SK-N-SH treated with all-trans-retinoic acid at 6 μM for 48 hours (cell line): ENCODE results near the gene IGF1R.

ENCODE experiments used
- ATAC-seq: fragments of 200-7000 bp; cut with Tn5 transposase; 3 replicates; pipeline ENCODE4 v1.9.1; 2020; ENCODE audit warnings: mild to moderate bottlenecking, moderate library complexity
- ARNTL ChIP-seq: fragments of 450-650 bp; formaldehyde crosslinking; IDR thresholded peaks from 2 replicates; pipeline ENCODE4 v1.5.0; 2020; ENCODE audit warnings: low read depth, mild to moderate bottlenecking, moderate library complexity, borderline replicate concordance
- CSDC2 ChIP-seq: fragments of 250-450 bp; sonication (Bioruptor Pico); IDR thresholded peaks from 2 replicates; pipeline ENCODE4 v1.5.0; 2020; ENCODE audit warnings: mild to moderate bottlenecking, moderate library complexity
- ESRRG ChIP-seq: fragments of 250-450 bp; sonication (Bioruptor Pico); IDR thresholded peaks from 2 replicates; pipeline ENCODE4 v1.6.1; 2021; ENCODE audit warnings: mild to moderate bottlenecking
- GLIS3 ChIP-seq: fragments of 250-450 bp; sonication (Bioruptor Pico); IDR thresholded peaks from 2 replicates; pipeline ENCODE4 v1.5.0; 2020; ENCODE audit warnings: mild to moderate bottlenecking, moderate library complexity
- OSR1 ChIP-seq: fragments of 250-450 bp; sonication (Bioruptor Pico); IDR thresholded peaks from 2 replicates; pipeline ENCODE4 v1.8.0; 2022; ENCODE audit warnings: moderate library complexity, mild to moderate bottlenecking, inconsistent platforms
- PATZ1 ChIP-seq: fragments of 250-450 bp; sonication (Bioruptor Pico); IDR thresholded peaks from 2 replicates; pipeline ENCODE4 v1.8.0; 2020; ENCODE audit warnings: mild to moderate bottlenecking, moderate library complexity, borderline replicate concordance
- POU6F1 ChIP-seq: fragments of 250-450 bp; sonication (Bioruptor Pico); IDR thresholded peaks from 2 replicates; pipeline ENCODE4 v1.8.0; 2021; ENCODE audit warnings: low read depth, mild to moderate bottlenecking, moderate library complexity, borderline replicate concordance
- PPARA ChIP-seq: fragments of 250-450 bp; sonication (Bioruptor Pico); IDR thresholded peaks from 2 replicates; pipeline ENCODE4 v1.5.0; 2020; ENCODE audit warnings: mild to moderate bottlenecking, borderline replicate concordance
- SNAI2 ChIP-seq: fragments of 250-450 bp; sonication (Bioruptor Pico); IDR thresholded peaks from 2 replicates; pipeline ENCODE4 v1.5.0; 2020; ENCODE audit warnings: mild to moderate bottlenecking, moderate library complexity
- TCF4 ChIP-seq: fragments of 250-450 bp; sonication (Bioruptor Pico); IDR thresholded peaks from 2 replicates; pipeline ENCODE4 v1.8.0; 2021; ENCODE audit warnings: mild to moderate bottlenecking, moderate library complexity, borderline replicate concordance
- TOX ChIP-seq: fragments of 250-450 bp; sonication (Bioruptor Pico); IDR thresholded peaks from 2 replicates; pipeline ENCODE4 v1.8.0; 2021; ENCODE audit warnings: mild to moderate bottlenecking, moderate library complexity, borderline replicate concordance
- ZC3H10 ChIP-seq: fragments of 250-450 bp; sonication (Bioruptor Pico); IDR thresholded peaks from 2 replicates; pipeline ENCODE4 v1.5.1; 2021; ENCODE audit warnings: mild to moderate bottlenecking, moderate library complexity
- ZFP3 ChIP-seq: fragments of 250-450 bp; sonication (Bioruptor Pico); IDR thresholded peaks from 2 replicates; pipeline ENCODE4 v1.5.0; 2020; ENCODE audit warnings: mild to moderate bottlenecking, moderate library complexity
- ZFP30 ChIP-seq: fragments of 450-650 bp; formaldehyde crosslinking; IDR thresholded peaks from 2 replicates; pipeline ENCODE4 v1.5.0; 2022; ENCODE audit warnings: mild to moderate bottlenecking, moderate library complexity
- ZNF70 ChIP-seq: fragments of 450-650 bp; formaldehyde crosslinking; IDR thresholded peaks from 2 replicates; pipeline ENCODE4 v1.5.0; 2020; ENCODE audit warnings: mild to moderate bottlenecking, moderate library complexity
- ZNF8 ChIP-seq: fragments of 450-650 bp; formaldehyde crosslinking; IDR thresholded peaks from 2 replicates; pipeline ENCODE4 v1.5.0; 2020; ENCODE audit warnings: mild to moderate bottlenecking, moderate library complexity
- TF ChIP-seq, protein P1 (sequence below): fragments of 250-450 bp; sonication (Bioruptor Pico); IDR thresholded peaks from 2 replicates; pipeline ENCODE4 v1.5.0; 2020; ENCODE audit warnings: mild to moderate bottlenecking, moderate library complexity
- TF ChIP-seq, protein P2 (sequence below): fragments of 250-450 bp; sonication (Bioruptor Pico); IDR thresholded peaks from 2 replicates; pipeline ENCODE4 v1.5.1; 2021; ENCODE audit warnings: mild to moderate bottlenecking, moderate library complexity
- TF ChIP-seq, protein P3 (sequence below): fragments of 250-450 bp; sonication (Bioruptor Pico); IDR thresholded peaks from 2 replicates; pipeline ENCODE4 v1.5.1; 2020; ENCODE audit warnings: low read depth, mild to moderate bottlenecking, moderate library complexity

The IGF1R gene

GRCh38 chr15:98754657-98755022, 106.3 kb downstream of the IGF1R start (continued):
- TF ChIP-seq, protein P1, sequence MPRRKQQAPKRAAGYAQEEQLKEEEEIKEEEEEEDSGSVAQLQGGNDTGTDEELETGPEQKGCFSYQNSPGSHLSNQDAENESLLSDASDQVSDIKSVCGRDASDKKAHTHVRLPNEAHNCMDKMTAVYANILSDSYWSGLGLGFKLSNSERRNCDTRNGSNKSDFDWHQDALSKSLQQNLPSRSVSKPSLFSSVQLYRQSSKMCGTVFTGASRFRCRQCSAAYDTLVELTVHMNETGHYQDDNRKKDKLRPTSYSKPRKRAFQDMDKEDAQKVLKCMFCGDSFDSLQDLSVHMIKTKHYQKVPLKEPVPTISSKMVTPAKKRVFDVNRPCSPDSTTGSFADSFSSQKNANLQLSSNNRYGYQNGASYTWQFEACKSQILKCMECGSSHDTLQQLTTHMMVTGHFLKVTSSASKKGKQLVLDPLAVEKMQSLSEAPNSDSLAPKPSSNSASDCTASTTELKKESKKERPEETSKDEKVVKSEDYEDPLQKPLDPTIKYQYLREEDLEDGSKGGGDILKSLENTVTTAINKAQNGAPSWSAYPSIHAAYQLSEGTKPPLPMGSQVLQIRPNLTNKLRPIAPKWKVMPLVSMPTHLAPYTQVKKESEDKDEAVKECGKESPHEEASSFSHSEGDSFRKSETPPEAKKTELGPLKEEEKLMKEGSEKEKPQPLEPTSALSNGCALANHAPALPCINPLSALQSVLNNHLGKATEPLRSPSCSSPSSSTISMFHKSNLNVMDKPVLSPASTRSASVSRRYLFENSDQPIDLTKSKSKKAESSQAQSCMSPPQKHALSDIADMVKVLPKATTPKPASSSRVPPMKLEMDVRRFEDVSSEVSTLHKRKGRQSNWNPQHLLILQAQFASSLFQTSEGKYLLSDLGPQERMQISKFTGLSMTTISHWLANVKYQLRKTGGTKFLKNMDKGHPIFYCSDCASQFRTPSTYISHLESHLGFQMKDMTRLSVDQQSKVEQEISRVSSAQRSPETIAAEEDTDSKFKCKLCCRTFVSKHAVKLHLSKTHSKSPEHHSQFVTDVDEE (CRISPR knock-in tag) = no peak
- no peak for TF ChIP-seq ZFP3
- TF ChIP-seq ZNF8 = no peak
- TF ChIP-seq POU6F1 = no peak
- TF ChIP-seq ARNTL (CRISPR knock-in tag) = no peak
- TF ChIP-seq, all 23 proteins: peak for 0

GRCh38 chr15:98755138-98755537, 106.8 kb downstream of the IGF1R start:
- TF ChIP-seq ZFP3 = 0 out of 2 replicates have a peak, but pooled peaks have one; percentile 16
- no peak for TF ChIP-seq ZNF70 (CRISPR knock-in tag)
- ATAC-seq = peak; percentile 40

DNA sequence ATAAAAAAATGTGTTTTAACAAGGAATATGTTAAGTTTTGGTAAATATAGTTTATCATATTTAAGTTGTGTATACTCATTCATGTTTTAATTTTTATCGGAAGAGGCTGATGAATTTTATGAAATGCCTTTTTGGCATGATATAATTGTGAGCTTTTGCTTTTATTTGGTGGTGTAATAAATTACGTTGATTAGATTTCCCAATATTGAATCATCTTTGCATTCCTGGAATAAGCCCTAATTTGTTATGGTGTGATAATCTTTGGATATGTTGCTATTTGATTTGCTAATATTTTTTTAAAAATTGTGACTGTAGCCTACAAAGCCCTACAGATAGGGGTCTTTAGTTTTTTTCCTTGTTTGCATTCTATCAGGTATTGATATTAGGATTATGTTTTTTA, 107.4 kb downstream of the IGF1R start:
- TF ChIP-seq ZC3H10 (no peak), PATZ1 (no peak), ESRRG (no peak), ZNF70 (CRISPR knock-in tag) (no peak), ZFP30 (no peak), PPARA (CRISPR knock-in tag) (no peak), GLIS3 (CRISPR knock-in tag) (no peak), TOX (CRISPR knock-in tag) (no peak)
- TF ChIP-seq, protein P2, sequence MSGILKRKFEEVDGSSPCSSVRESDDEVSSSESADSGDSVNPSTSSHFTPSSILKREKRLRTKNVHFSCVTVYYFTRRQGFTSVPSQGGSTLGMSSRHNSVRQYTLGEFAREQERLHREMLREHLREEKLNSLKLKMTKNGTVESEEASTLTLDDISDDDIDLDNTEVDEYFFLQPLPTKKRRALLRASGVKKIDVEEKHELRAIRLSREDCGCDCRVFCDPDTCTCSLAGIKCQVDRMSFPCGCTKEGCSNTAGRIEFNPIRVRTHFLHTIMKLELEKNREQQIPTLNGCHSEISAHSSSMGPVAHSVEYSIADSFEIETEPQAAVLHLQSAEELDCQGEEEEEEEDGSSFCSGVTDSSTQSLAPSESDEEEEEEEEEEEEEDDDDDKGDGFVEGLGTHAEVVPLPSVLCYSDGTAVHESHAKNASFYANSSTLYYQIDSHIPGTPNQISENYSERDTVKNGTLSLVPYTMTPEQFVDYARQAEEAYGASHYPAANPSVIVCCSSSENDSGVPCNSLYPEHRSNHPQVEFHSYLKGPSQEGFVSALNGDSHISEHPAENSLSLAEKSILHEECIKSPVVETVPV (CRISPR knock-in tag) = no peak
- no peak for ATAC-seq

DNA sequence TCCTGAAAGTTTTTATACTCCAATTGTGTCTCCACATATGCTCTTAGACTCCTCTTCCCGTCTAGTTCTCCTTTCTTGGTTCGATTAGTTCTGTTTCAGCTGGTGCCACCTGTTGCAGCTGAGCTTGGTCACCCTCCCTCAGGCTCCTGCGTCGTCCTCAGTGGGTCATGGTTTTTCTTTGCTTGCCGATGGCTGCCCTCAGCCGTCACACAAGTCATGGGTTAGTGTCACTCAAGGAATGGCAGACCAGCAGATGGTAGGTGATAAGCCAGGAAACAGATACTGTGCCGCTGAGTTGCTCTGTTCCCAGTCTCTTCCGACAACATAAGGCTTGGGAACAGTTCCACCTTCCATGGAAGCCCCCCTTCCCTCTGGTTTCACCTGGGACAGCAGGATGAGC, 109.9 kb downstream of the IGF1R start:
- TF ChIP-seq, protein P3, sequence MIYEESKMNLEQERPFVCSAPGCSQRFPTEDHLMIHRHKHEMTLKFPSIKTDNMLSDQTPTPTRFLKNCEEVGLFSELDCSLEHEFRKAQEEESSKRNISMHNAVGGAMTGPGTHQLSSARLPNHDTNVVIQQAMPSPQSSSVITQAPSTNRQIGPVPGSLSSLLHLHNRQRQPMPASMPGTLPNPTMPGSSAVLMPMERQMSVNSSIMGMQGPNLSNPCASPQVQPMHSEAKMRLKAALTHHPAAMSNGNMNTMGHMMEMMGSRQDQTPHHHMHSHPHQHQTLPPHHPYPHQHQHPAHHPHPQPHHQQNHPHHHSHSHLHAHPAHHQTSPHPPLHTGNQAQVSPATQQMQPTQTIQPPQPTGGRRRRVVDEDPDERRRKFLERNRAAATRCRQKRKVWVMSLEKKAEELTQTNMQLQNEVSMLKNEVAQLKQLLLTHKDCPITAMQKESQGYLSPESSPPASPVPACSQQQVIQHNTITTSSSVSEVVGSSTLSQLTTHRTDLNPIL = no peak
- no peak for TF ChIP-seq GLIS3 (CRISPR knock-in tag)
- TF ChIP-seq CSDC2 (CRISPR knock-in tag) = no peak
- no peak for TF ChIP-seq OSR1
- no peak for TF ChIP-seq ZFP30
- TF ChIP-seq, protein P1 (CRISPR knock-in tag) = no peak
- no peak for TF ChIP-seq ZC3H10
- no peak for TF ChIP-seq ARNTL (CRISPR knock-in tag)
- TF ChIP-seq PATZ1 = no peak
- TF ChIP-seq PPARA (CRISPR knock-in tag) = no peak
- TF ChIP-seq TCF4 = no peak
- TF ChIP-seq SNAI2 = no peak
- no peak for ATAC-seq
